Measurements from ENCODE around the gene SYTL3.
"Not testable (repeated sequence)": the region's sequence is repeated elsewhere in the genome, so short reads cannot be mapped to it uniquely, and the experiment has no call there.

Gene SYTL3

GRCh38 chr6:158780246-158780884 lies 130.5 kb downstream of the SYTL3 start:
- DNase-seq = no peak

GRCh38 chr6:158780988-158781691 lies 131.3 kb downstream of the SYTL3 start:
- no peak for DNase-seq

DNA sequence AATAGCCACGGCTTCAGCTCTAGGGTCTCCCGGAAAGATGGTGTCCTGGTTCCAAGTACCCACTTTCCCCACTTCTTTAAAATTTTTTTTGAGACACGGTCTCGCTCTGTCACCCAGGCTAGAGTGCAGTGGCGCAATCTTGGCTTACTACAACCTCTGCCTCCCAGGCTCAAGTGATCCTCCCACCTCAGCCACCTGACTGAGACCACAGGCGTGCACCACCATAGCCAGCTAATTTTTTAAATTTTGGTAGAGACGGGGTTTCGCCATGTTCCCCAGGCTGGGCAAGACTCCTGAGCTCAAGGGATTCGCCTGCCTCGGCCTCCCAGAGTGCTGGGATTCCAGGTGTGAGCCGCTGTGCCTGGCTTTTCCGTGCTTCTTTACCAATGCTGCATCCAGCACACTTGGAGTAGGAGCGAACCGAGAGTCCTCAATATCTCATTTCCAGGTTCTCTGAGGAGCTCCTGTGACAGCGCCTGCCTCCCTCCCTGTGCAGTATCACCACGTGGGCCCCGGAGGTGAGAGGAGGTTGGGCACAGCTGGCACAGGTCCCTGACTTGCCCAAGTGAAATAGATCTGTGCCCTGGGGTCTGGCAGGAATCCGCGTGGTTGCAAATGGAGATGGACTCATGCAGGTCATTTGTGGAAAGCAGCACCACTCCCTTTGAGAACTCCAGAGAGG lies 132.0 kb downstream of the SYTL3 start:
- no peak for DNase-seq

DNA sequence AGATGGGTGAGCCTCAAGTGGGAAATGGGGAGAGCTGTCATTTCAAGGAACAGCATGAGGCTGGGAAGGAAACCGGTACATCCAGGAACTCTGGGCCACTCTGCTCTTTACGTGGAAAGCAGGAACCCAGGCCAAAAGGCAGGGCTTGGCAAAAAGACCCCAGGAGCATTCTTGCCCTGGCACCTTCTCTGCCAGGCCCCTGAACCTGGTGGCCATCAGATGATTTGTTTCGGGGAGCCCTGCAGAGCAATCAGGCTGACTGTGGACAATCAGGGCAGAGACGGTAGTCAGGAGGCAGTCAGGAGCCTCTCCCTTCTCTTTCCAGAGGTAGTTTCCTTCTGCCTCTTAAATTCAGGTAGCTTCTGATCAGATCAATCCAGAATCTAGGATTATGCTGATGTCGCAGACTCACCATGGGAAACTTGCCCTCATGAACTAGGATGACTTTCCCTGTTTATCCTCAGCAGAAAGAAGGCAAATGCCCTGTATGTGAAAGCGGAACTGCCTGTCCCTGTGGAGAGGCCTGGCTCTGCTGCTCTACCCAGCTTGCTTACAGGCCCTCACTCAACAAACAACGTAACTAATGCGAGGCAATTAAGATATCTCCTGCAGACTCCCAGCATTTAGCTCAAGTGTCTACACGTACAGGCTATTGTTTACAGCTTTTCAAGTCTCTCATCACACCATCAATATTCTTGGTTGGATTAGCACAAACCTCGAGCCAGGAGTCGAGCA lies 132.7 kb downstream of the SYTL3 start:
- DNase-seq = no peak

DNA sequence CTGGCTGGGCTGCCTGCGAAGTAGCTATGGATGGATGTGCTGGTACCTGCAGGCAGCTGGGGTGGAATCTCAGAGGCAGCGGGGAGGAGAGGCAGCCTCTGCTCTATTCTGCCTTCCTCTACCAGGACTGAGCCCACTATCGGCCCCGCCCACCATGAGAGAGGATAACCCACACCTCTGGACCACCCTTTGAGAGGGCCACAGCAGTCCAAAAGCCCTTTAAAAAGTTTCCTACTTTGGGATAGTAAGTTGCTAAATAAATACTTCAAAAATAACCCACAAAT lies 133.3 kb downstream of the SYTL3 start:
- no peak for DNase-seq

DNA sequence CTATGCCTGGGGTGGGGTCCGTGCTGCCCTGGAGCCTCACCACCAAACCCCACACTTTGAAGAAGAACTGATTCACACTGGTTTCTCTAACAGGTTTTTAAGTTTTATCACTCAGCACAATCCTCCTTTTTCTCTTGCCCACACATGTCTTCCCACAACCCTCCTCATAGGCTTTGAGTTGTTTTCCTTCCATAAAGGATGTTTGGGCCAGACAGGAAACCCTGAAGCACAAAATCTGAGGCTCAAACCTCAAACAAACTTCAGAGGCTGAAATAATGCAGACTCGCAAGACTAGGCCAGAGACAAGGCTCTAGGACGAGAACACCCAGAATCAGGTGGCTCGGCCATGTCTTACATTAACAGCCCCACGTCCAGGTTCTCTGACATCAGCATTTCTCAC lies 134.0 kb downstream of the SYTL3 start:
- DNase-seq = no peak

- no peak for DNase-seq
These were observed 134.7 kb downstream of the SYTL3 start for GRCh38 chr6:158784505-158784904.

DNA sequence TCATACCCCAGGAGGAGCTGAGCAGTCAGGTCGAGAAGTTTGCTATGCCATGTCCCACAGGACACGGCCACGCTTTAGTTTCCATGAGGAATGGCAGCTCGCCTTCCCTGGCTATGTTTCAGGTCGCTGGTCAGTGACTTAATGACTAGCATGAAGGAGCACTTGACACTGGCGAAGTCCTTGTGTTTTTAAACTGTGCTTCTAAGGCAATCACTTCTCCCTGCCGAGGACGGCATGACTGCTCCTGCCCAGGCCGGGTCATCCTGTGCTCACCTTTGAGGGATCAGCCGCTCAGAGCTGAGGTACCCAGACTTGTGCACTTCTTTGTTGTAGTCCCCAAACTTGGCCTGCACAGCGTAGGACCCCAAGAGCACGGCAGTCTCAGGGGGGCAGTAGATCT lies 135.2 kb downstream of the SYTL3 start:
- no peak for DNase-seq

GRCh38 chr6:158786645-158787304 lies 136.9 kb downstream of the SYTL3 start:
- DNase-seq = no peak

DNA sequence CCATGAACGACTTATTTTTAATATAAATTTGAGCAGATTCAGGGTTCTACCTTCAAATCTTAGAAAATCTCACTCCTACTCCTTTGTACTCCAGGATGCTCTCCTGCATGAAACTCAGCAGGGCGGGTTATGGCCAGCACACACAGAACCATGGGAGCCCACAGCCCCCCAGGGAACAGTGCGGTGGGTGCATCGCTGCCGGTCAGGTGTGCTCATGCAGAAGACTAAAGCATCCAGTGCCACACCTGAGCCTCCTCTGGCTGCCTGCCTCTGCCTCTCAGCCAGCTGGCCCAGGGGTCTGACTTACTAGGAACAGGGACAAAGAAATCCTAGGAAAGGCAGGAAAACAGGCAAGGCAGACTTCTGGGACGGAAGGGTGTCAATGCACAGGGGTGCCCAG lies 137.5 kb downstream of the SYTL3 start:
- DNase-seq = no peak

- no peak for DNase-seq
These were observed 139.5 kb downstream of the SYTL3 start for GRCh38 chr6:158789115-158789917.

DNA sequence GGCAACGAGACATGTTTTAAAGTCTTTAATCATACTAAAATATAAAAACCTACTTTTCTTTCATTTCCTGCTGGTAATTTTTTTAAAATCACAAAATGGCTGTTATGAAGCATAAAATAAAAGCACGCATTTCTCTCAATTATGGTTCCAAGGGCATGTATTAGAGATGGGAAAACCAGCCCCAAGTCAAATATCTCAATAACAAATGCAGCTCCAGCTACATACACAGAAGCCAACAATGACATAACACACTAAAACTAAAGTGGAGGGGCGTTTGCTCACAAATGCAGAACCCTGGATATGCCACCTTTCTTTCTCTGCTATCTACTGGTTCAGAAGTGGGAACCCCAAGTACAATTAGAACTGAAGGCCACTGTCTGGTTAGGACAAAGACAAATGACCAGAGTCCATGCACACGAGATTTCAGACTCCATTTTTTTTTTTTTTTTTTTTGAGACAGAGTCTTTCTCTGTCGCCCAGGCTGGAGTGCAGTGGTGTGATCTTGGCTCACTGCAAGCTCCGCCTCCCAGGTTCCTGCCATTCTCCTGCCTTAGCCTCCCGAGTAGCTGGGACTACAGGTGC lies 141.5 kb downstream of the SYTL3 start:
- no peak for DNase-seq

DNA sequence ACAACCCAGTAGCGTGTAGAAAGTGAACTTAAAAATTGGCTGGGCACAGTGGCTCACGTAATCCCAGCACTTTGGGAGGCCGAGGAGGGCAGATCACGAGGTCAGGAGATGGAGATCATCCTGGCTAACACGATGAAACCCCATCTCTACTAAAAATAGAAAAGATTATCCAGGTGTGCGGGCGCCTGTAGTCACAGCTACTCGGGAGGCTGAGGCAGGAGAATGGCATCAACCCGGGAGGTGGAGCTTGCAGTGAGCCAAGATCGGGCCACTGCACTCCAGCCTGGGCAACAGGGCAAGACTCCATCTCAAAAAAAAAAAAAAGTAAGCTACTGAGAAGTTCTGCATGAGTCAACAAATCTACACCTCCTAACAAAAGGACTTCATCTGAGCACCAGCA lies 142.7 kb downstream of the SYTL3 start:
- not testable (repeated sequence) for DNase-seq

GRCh38 chr6:158793432-158793831 lies 143.6 kb downstream of the SYTL3 start:
- DNase-seq = no peak

DNA sequence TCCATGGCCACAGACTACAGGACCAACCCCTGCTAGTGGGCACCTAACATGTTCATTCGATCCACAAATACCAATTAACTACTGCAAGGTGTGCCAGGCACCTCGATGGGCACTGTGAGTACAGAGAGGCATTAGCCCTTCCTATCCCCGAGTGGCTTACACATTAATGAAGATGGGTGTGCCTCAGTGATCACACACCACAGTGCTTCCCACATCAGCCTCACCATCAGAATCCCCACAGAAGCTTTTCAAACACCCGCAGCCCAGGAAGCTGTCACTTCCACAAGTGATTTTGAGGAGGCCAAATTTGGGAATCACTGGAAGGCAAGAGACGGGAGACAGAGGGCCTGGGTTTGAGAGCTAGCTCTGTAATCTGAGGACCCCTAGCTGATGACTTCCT lies 145.7 kb downstream of the SYTL3 start:
- no peak for DNase-seq

DNA sequence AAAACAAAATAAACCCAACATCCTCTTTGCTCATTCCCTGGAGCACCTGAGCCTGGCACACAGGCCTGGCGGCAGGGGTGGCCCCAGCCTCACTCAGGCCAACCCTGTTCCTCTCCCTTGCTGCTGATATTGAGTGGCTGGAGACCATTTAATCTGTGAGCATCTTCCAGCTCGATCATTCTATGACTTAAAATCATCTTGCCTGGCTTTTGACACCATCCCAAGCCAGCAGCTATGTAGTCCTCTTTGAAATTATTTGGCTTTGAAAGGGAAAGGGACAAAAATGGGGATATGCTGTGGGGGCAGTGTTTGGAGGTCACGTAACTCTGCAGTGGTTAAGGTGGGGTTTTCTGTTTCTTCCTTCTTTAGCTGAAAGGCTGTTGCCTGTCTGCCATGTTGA lies 146.5 kb downstream of the SYTL3 start:
- no peak for DNase-seq

- DNase-seq = no peak
These were observed 147.8 kb downstream of the SYTL3 start for GRCh38 chr6:158797331-158798310.

- no peak for DNase-seq
These were observed 148.5 kb downstream of the SYTL3 start for GRCh38 chr6:158798311-158798710.

GRCh38 chr6:158799051-158799792 lies 149.4 kb downstream of the SYTL3 start:
- DNase-seq = no peak

Measured in NCI-H1930 (cell line).